Activated B cell treated with CpG ODN at 0.5 μM for 24 hours (primary cell): Measurements from ENCODE around the gene ADRA2B. TPM values are rescaled to one million over a fixed set of nuclear protein-coding genes. Genes with fewer than 3 reads are reported as not detected.

ENCODE experiments used
- ATAC-seq: fragments of 200-7000 bp; cut with Tn5 transposase; one replicate; pipeline ENCODE4 v1.10.0; 2021; ENCODE audit warnings: low read depth, mild to moderate bottlenecking, moderate library complexity
- CTCF ChIA-PET: fragments of 350-600 bp; sonication (Branson Sonifier 250); formaldehyde crosslinking; loops from one replicate; lab custom pipeline; 2021; ENCODE audit warnings: antibody characterized with exemption; lab: Charles Lee
- POLR2A ChIA-PET: fragments of 350-600 bp; sonication (Branson Sonifier 250); formaldehyde crosslinking; loops from one replicate; lab custom pipeline; 2021; ENCODE audit warnings: antibody characterized with exemption; lab: Charles Lee
- DNase-seq: peaks from one replicate; pipeline ENCODE4 v3.0.0; 2022
- H3K27ac Mint-ChIP-seq: one replicate; pipeline ENCODE4 v1.8.0; 2020; ENCODE audit warnings: mixed read lengths
- H3K27me3 Mint-ChIP-seq: one replicate; pipeline ENCODE4 v1.8.0; 2021; ENCODE audit warnings: mixed read lengths
- H3K36me3 Mint-ChIP-seq: one replicate; pipeline ENCODE4 v1.8.0; 2021; ENCODE audit warnings: low read depth, mixed read lengths
- H3K4me1 Mint-ChIP-seq: one replicate; pipeline ENCODE4 v1.8.0; 2021; ENCODE audit warnings: mixed read lengths
- H3K4me3 Mint-ChIP-seq: one replicate; pipeline ENCODE4 v1.8.0; 2020; ENCODE audit warnings: mild to moderate bottlenecking, mixed read lengths
- H3K9me3 Mint-ChIP-seq: one replicate; pipeline ENCODE4 v1.8.0; 2020; ENCODE audit warnings: mixed read lengths
- CTCF ChIP-seq: fragments of 200-600 bp; IDR thresholded peaks from one replicate; pipeline ENCODE4 v1.8.0; 2022; ENCODE audit warnings: antibody characterized with exemption, mild to moderate bottlenecking
- intact Hi-C: fragments of 100-400 bp; cut with micrococcal nuclease; formaldehyde crosslinking; loops from one replicate; pipeline ENCODE4 v1.15.1; 2024
- total RNA-seq: library from RNA; stranded (reverse); gene quantifications from 2 replicates; pipeline ENCODE4 v1.2.3, GENCODE V29; 2022

Gene ADRA2B
- total RNA-seq, 1 donor from 2014 or later = 0.11 TPM

- no peak for TF ChIP-seq CTCF
- ATAC-seq (no peak), DNase-seq (no peak)
Observed at GRCh38 chr2:96083989-96084857, 32.1 kb downstream of the ADRA2B start.

GRCh38 chr2:96083064-96083939 lies 33.1 kb downstream of the ADRA2B start:
- no peak overlapping the region for H3K4me3 Mint-ChIP-seq
- ChIA-PET POLR2A (no interaction called here), CTCF (no interaction called here)
- H3K27ac Mint-ChIP-seq = no peak overlapping the region
- no peaks in the 10 kb centered on the region for H3K9me3 Mint-ChIP-seq
- intact Hi-C loops = no loop called here
- TF ChIP-seq CTCF = no peak
- H3K4me1 Mint-ChIP-seq = no peaks in the 10 kb centered on the region
- DNase-seq (no peak), ATAC-seq (no peak)
- H3K36me3 Mint-ChIP-seq = no peaks in the 10 kb centered on the region
- H3K27me3 Mint-ChIP-seq = peaks cover 20% of the 10 kb centered on the region

More at GRCh38 chr2:96083989-96084857, 32.1 kb downstream of the ADRA2B start:
- POLR2A ChIA-PET = no interaction called here
- no peak overlapping the region for H3K27ac Mint-ChIP-seq
- H3K4me3 Mint-ChIP-seq = no peak overlapping the region
- H3K4me1 Mint-ChIP-seq = no peaks in the 10 kb centered on the region
- intact Hi-C loops = no loop called here
- no peaks in the 10 kb centered on the region for H3K36me3 Mint-ChIP-seq
- CTCF ChIA-PET = no interaction called here
- peaks cover 20% of the 10 kb centered on the region for H3K27me3 Mint-ChIP-seq
- no peaks in the 10 kb centered on the region for H3K9me3 Mint-ChIP-seq

- intact Hi-C loops = no loop called here
- DNase-seq = no peak
Observed at GRCh38 chr2:96082211-96083063, 33.9 kb downstream of the ADRA2B start.

GRCh38 chr2:96081042-96081441 lies 35.3 kb downstream of the ADRA2B start:
- Mint-ChIP-seq H3K4me3 (no peak overlapping the region), H3K27ac (no peak overlapping the region), H3K4me1 (no peaks in the 10 kb centered on the region), H3K27me3 (peaks cover 20% of the 10 kb centered on the region), H3K36me3 (no peaks in the 10 kb centered on the region), H3K9me3 (peaks cover 6% of the 10 kb centered on the region)
- TF ChIP-seq CTCF = no peak
- ATAC-seq = no peak
- intact Hi-C loops = no loop called here
- ChIA-PET CTCF (no interaction called here), POLR2A (no interaction called here)
- no peak for DNase-seq

More at GRCh38 chr2:96082211-96083063, 33.9 kb downstream of the ADRA2B start:
- peaks cover 20% of the 10 kb centered on the region for H3K27me3 Mint-ChIP-seq
- no peak for TF ChIP-seq CTCF
- no peaks in the 10 kb centered on the region for H3K9me3 Mint-ChIP-seq
- H3K27ac Mint-ChIP-seq = no peak overlapping the region
- ChIA-PET POLR2A (no interaction called here), CTCF (no interaction called here)
- H3K36me3 Mint-ChIP-seq = no peaks in the 10 kb centered on the region
- H3K4me1 Mint-ChIP-seq = no peaks in the 10 kb centered on the region
- ATAC-seq = no peak
- no peak overlapping the region for H3K4me3 Mint-ChIP-seq
